Measurements from ENCODE around the gene BAZ2B.

Gene BAZ2B

DNA sequence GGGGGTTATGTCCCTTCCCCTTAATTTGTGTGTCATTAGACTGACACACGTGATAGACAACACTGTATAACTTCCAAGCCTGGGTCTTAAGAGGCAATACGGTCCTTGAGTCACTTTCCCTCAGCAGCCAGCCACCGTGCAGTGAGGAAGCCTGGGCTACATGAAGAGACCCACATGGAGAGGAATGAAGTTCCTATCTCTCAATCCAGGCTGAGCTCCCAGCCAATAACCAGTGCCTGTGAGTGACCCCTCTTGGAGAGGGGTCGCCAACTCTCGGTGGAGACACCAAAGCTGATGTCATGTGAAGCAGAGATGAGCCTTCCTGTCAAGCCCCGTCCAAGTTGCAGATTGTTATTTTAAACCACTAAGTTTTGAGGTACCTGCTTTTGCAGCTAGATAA lies 324.2 kb downstream of the BAZ2B start:
- FAIRE-seq, result no peak

DNA sequence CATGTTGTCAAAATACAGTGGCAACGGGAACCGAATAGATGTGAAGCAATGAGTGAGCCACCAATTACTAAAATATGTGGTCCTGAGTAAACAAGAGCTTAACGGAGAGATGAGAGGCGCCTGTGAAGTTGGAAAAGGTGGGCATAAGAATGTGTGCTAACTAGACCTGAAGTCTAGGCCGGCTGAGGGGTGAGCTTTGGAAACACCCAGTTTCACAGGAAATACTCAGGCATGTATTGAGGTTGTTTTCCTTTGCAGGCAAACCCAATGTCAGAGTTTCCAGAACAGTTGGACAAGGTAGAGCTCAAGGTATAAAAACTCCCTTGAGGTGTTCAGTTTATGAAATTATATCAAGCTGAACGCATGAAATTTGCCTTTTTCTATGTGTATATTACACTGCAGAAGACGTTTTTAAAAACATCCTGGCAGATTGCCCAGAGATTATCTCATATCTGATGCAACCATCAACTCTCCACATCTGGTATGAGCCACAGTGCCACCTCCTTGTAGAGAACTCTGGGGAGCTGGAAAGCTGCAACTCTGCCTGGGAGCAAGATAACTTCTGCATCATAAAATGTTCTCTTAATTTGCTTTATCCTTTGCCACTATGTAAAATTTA lies 325.9 kb downstream of the BAZ2B start:
- no peak for FAIRE-seq

DNA sequence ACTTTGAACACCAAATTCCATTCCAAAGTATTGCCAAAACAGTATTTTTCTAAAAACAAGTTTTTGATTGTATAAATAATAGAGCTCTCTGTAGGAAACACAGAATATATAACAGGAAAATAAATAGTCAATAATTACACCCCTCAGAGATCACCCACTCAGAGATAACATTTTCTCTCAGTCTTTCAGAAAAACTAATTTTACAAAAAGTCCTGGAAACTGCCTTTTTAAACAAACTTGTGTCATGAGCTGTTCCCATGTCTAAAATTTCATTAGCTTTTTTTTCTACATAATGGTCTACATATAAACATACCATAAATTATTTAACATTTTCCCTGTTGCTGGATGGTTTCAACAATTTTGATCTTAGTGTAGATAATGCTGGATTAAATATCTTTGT lies 328.6 kb downstream of the BAZ2B start:
- no peak for FAIRE-seq

DNA sequence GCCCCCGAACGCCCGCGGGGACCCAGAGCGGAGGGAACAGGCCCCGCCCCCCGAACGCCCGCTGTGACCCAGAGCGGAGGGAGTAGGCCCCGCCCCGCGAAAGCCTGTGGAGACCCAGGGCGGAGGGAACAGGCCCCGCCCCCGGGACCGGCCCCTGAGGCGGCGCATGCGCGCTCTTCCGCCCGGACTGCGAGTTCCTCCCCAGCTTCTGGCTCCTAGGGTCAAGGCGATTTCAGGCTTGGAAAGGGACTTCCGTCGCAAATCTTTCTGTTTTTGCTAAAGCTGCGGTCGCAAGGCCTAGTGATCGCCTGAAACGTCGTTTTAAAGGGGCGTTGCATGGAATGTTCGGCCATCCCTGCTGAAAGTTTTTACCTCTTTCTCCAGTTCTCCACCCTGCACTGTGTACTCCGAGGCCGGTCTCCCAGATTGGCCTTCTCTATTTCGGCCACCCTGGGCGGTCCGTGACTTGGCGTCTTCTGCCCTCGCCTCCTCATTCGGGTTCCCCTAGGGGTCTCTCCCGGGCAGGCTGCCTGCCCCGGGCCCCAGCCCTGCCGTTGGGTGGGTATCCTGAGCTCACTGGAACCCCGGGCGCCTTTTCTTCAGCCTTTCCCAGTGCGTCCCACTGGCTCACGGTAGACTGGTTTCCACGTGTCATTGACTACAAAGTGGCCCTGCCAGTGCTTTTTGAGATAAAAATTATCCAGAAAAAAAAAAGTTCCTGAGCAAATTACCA lies 329.5 kb downstream of the BAZ2B start:
- peak; percentile 55 for FAIRE-seq

DNA sequence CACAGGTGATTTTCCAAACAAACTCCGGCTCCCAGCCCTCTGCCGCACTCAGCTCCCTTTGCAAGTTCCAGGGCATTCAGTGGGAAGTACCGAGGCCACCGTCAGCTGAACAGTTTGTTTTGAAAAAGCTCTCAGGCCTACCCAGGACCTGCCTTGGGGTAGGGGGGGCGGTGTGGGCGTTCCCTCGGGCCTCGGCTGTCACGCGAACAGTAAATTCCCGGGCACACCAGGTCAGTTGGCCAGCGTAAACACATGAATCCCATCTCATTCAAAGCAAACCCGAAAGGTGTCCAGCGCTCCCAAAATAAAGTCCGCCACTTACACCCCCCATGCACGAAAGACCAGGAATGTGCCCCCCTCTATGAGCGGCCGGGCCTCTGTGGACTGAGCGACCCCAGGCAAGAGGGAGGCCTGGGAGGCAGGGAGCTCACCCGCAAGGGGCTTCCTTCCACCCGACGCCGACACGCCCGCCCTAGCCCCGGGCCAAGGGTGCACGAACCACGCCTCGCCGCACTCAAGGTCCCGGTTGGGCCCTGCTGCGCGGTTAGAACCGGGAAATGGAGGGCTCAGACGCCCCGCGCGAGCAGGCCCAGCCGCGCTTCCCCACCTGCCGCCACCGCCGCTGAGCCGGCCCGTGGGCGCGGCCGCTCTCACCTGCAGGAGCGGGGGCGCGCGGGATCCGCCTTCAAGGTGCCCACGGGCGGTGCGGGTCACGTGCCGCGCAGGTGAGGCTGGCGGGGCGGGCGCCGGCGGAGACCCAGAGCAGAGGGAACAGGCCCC lies 330.2 kb downstream of the BAZ2B start, which contains the start of gene WDSUB1:
WDSUB1 (minus strand) TSS at position 775 of the 780 bp plus-strand sequence. CDS start 3,634 bp downstream, outside the sequence.
- FAIRE-seq, result no peak

DNA sequence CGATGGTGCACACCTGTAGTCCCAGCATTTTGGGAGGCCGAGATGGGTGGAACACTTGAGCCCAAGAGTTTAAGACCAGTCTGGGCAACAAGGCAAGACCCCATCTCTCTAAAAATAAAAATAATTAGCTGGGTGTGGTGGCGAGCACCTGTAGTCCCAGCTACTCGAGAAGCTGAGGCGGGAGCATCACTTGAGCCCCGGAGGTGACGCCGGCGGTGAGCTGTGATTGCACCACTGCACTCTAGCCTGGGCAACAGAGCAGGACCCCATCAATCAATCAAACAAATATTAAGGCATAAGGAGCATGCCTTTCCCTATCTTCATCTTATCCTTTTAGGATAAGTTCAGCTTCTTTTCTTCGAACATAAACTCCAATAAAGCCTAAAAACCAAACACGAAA lies 330.9 kb downstream of the BAZ2B start:
- no peak for FAIRE-seq

DNA sequence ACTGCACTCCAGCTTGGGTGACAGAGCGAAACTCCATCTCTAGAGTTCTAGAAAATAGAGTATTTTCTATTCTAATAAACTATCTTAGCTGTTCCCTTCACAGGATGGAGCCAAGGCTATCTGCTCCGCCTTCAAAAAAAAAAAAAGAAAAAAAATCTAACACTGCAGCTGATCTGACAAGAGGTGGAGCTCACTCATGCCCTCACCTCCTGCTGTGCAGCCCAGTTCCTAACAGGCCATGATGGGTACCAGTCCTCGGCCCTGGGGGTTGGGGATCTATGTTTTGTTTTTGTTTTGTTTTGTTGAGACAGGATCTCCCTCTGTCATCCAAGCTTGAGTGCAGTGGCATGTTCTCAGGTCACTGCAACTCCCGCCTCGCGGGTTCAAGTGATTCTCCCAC lies 332.8 kb downstream of the BAZ2B start:
- FAIRE-seq, result no peak

DNA sequence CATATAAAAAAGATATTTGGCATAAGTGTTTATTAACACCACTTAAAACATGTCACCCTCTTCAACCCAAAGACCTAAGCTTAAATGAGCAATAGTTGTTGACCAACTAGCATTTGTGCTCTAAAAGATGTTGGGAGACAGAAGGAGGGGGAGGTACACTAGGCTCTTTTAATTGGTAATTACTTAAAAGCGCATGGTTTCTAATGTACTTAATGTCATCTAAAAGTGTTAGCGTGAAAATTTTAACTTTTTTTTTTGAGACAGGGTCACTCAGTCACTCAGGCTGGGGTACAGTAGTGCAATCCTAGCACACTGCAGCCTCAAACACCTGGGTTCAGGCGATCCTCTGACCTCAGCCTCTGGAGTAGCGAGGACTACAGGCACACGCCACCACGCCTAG lies 335.3 kb downstream of the BAZ2B start:
- no peak for FAIRE-seq

DNA sequence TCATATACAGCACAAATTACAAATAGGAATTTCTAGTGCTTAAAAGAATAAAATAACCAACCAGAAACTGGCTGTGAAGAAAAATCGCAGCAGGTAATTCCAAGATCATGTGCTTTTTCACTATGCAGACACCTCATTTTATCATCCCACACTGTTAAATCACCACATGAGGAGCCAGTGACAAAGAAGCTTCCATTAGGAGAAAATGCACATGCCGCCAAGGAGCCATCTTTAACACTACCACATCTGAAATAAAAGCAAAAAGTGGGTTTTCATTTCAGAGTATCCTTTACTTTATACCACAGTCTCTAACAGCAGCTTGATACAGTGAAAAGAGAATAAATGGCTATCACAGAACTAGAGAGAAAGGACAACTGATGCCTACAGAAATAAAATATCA lies 336.6 kb downstream of the BAZ2B start:
- no peak for FAIRE-seq

DNA sequence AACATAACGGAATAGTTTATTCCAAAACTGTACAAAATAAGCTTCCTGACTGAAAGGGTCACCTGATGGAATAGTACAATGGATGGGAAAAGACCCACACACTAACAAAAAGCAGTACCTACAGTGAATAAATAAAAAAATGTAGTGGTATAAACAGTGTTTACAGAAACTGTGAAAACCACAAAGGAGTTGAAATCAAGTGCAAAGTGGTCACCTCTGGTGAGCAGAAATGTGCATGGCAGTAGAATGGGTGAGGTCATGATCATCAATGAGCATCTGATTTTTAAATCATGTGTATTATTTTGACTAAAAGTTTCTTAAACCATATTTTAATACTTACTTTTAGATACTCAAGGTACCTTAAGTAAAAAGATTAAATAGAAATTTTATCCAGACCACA lies 341.2 kb downstream of the BAZ2B start:
- FAIRE-seq, result no peak

DNA sequence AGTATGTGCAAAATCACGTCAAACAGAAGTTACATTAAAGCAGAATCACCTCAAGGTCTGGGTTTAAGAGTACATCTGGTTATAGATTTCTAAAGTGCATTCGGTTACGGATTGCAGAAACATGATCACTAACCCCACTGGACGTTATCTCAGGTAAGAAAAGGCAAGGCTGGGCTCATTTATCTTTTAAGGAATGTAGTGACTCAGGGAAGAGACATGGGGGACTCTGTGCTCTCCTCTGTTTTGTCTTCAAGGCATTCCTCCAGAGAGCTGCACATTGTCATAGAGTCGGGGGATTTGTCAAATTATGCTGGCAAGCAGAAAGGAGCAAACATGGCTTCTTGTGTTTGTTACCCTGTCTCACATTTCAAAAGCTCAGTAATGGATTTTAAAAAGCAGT lies 344.2 kb downstream of the BAZ2B start:
- FAIRE-seq, result no peak

DNA sequence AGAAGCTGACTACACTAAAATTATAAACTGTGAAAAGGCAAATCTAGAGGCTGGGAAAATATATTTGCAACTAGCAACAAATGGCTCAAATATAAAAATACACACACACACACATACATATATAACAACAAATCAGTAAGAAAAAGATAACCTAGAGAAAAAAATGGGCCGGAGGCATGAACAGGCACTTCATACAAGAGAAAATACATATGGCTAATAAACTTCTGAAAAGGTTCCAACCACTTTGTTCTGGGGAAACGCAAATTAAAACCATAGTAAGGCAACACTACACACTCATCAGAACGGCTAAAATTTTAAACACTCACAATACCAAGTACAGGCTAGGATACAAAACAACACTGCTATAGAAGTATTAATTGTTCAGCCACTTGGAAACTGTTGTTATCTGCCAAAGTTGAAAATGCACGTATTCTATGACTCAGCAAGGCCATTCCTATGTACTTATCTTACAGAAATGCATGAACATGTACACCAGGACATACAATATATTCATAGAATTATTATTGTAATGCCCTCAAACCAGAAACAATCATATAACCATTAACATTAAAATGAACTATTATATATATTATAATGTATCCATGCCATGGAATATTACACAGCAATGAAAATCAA lies 345.5 kb downstream of the BAZ2B start:
- no peak for FAIRE-seq
